Hematopoietic multipotent progenitor cell treated with erythropoietin and hydrocortisone succinate and interleukin-3 and kit ligand, for 4 days (in vitro differentiated cells): Measurements from ENCODE around the gene FAM131C.
"Not testable (repeated sequence)": the region's sequence is repeated elsewhere in the genome, so short reads cannot be mapped to it uniquely, and the experiment has no call there.

Experiments used
- DNase-seq: peaks from one replicate; pipeline ENCODE4 v3.0.0-alpha.2; 2015

FAM131C gene

GRCh38 chr1:16073490-16074119 lies at the start of gene FAM131C:
Gene FAM131C (minus strand): TSS chr1:16073651. CDS start chr1:16073442, 209 bp downstream.
- DNase-seq, result peak; percentile 53

- DNase-seq, result peak; percentile 74
These were observed 49.5 kb upstream of the FAM131C start for GRCh38 chr1:16122916-16123315.

- no peak for DNase-seq
These were observed 49.0 kb upstream of the FAM131C start for GRCh38 chr1:16122350-16122881.

GRCh38 chr1:16120940-16121410 lies 47.5 kb upstream of the FAM131C start:
- DNase-seq, result no peak

- no peak for DNase-seq
These were observed 47.0 kb upstream of the FAM131C start for GRCh38 chr1:16120407-16120806.

- DNase-seq, result no peak
These were observed 46.5 kb upstream of the FAM131C start for GRCh38 chr1:16119926-16120325.

- no peak for DNase-seq
These were observed 46.1 kb upstream of the FAM131C start for GRCh38 chr1:16119504-16119903.

GRCh38 chr1:16118706-16119105 lies 45.3 kb upstream of the FAM131C start:
- DNase-seq, result no peak

GRCh38 chr1:16117936-16118335 lies 44.5 kb upstream of the FAM131C start:
- DNase-seq, result no peak

GRCh38 chr1:16117369-16117768 lies 43.9 kb upstream of the FAM131C start:
- DNase-seq, result no peak

GRCh38 chr1:16116625-16117024 lies 43.2 kb upstream of the FAM131C start:
- no peak for DNase-seq

GRCh38 chr1:16116002-16116401 lies 42.6 kb upstream of the FAM131C start:
- DNase-seq, result no peak

- DNase-seq, result no peak
These were observed 42.1 kb upstream of the FAM131C start for GRCh38 chr1:16115468-16115983.

GRCh38 chr1:16114527-16115467 lies 41.3 kb upstream of the FAM131C start:
- no peak for DNase-seq

- DNase-seq, result no peak
These were observed 39.4 kb upstream of the FAM131C start for GRCh38 chr1:16112596-16113555.

GRCh38 chr1:16111771-16112595 lies 38.5 kb upstream of the FAM131C start:
- DNase-seq, result no peak

GRCh38 chr1:16110884-16111283 lies 37.4 kb upstream of the FAM131C start:
- no peak for DNase-seq

- DNase-seq, result no peak
These were observed 37.0 kb upstream of the FAM131C start for GRCh38 chr1:16110456-16110855.

- no peak for DNase-seq
These were observed 36.1 kb upstream of the FAM131C start for GRCh38 chr1:16109571-16109970.

- not testable (repeated sequence) for DNase-seq
These were observed 33.6 kb upstream of the FAM131C start for GRCh38 chr1:16107039-16107438.

GRCh38 chr1:16101623-16102022 lies 28.2 kb upstream of the FAM131C start:
- DNase-seq, result no peak
